Stimulated activated CD4-positive, alpha-beta T cell treated with anti-CD3 and anti-CD28 coated beads, TNF-alpha, amount 100 ng/mL, for 48 hours (primary cell): ENCODE data around the gene MTHFD2.

Experiments used
- DNase-seq, 3 donors: peaks; one replicate each; pipeline ENCODE4 v3.0.0-alpha.2; 2020; ENCODE audit warnings: low read depth in 3 of 3

Gene MTHFD2

DNA sequence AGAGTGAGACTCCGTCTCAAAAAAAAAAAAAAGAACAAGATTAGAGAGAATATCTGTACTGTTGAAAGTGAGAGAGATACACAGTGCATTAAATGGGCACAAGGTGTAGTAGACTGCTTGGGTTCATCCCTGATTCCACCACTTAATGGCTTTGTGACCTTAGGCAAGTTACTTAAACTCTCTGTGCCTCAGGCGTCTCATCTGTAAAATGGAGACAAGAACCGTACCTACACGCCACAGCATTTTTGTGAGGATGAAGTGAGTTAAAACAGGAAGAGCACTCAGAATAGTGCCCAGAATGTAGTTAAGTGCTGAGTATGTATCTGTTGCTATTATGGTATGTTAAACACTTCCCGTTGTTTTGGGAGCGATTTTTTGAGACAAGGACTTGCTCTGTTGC is 64.3 kb downstream of the MTHFD2 start:
- no peak for DNase-seq

DNA sequence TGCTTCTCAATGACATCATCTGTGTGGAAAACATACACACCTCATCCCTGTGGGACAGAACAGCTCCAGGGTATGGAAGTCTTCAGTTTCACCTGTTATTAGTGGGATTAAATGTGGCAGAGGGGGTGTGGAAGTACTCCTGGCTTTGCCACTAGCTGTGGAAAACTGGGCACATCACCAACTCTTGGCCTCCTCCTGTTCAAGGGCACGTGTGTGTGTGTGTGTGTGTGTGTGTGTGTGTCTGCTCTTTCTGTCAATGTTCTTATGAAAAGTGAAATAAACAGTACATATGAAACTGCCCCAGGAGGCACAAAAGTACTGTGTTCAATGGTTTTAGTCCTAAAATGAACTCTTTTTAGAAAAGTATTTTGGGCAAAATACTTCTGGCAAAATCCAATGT is 65.9 kb downstream of the MTHFD2 start:
- no peak for DNase-seq

DNA sequence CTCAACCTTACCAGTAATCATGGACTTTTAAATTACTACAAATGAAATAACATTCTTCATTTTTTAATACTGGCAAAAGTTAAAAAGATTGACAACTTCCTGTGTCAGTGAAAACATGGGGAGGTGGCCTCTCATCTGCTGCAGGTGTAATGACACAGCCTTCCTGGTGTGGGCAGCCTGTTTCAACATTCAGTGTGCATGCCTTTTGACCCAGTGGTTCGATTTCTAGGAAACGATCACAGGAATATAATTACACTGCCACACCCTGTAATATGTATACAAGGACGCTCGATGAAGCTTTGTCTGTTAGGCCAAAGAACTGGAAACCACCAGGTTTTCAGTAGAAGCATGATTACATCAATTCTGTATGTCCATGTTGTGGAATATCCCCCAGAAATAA is 68.7 kb downstream of the MTHFD2 start:
- DNase-seq = peak; percentile 8 to 47 (median 41)
